ENCODE results near the gene RSBN1. TPM values are rescaled to one million over a fixed set of nuclear protein-coding genes. Genes with fewer than 3 reads are reported as not detected.

The RSBN1 gene
- total and polyA plus RNA-seq, 9 of the 15 experiments (the other 6 are each of a cell fraction or from before 2014, with no cell fraction given): 4.5 to 24.3 (median 13.0) TPM

- TF ChIP-seq PRDM10 (IDR thresholded peaks at IDR 0.05; ENCODE audit: partially characterized antibody) (peak; percentile 34), SOX6 (IDR thresholded peaks at IDR 0.05) (peak; percentile 26; the same call in 1 of the 2 replicates), MGA (IDR thresholded peaks at IDR 0.05) (peak; percentile 21; the same call in 1 of the 2 replicates), PTBP1 (IDR thresholded peaks at IDR 0.05; ENCODE audit: low read depth, low read length) (no peak), L3MBTL2 (IDR thresholded peaks at IDR 0.05) (peak; percentile 72), DPF2 (IDR thresholded peaks at IDR 0.05) (0 out of 2 replicates have a peak, but pooled peaks have one; percentile 17), SLC30A9 (CRISPR knock-in tag; IDR thresholded peaks at IDR 0.05) (no peak), MYC (IDR thresholded peaks at IDR 0.05; ENCODE audit: low read depth, low read length) (peak; percentile 70; the same call in 1 of the 2 replicates), MYC (CRISPR knock-in tag; IDR thresholded peaks at IDR 0.05; ENCODE audit: borderline replicate concordance, low read depth) (no peak), CEBPB (tag; IDR thresholded peaks at IDR 0.05) (peak; percentile 45; the same call in 1 of the 2 replicates)
Observed at GRCh38 chr1:113818578-113818977, 6.3 kb upstream of the RSBN1 start (continued).
